Natural killer cell (primary cell): ENCODE data around the gene IBA57. TPM values are rescaled to one million over a fixed set of nuclear protein-coding genes. Genes with fewer than 3 reads are reported as not detected.

ENCODE experiments used
- ATAC-seq, 3 donors: fragments of 150-1000 bp in 2 of 3; fragments of 200-7000 bp in 1 of 3; cut with Tn5 transposase; 1 replicate in 1 of 3; 2 replicates in 2 of 3; pipeline ENCODE4 v1.10.0; 2021; ENCODE audit warnings: mild to moderate bottlenecking in 2 of 3, moderate library complexity in 2 of 3
- DNase-seq, 2 donors: peaks; one replicate each; pipeline versions ENCODE4 v3.0.0 to v3.0.0-alpha.2; 2013 to 2021; ENCODE audit warnings: mixed read lengths in 1 of 2
- H3K27ac ChIP-seq: one replicate; pipeline ENCODE4 v1.5.1; 2013; ENCODE audit warnings: mild to moderate bottlenecking, low read length
- H3K27me3 ChIP-seq: one replicate; pipeline ENCODE4 v1.6.1; 2013; ENCODE audit warnings: low read length; ENCODE audit not compliant: control insufficient read depth, insufficient read depth
- H3K36me3 ChIP-seq: one replicate; pipeline ENCODE4 v1.6.1; 2013; ENCODE audit warnings: low read length; ENCODE audit not compliant: control insufficient read depth, insufficient read depth
- H3K4me1 ChIP-seq: one replicate; pipeline ENCODE4 v1.6.1; 2013; ENCODE audit warnings: low read length; ENCODE audit not compliant: control insufficient read depth, insufficient read depth
- H3K4me3 ChIP-seq: one replicate; pipeline ENCODE4 v1.5.1; 2013; ENCODE audit warnings: low read length
- H3K9me3 ChIP-seq: one replicate; pipeline ENCODE4 v1.6.1; 2013; ENCODE audit warnings: low read length; ENCODE audit not compliant: control insufficient read depth, insufficient read depth
- H3K27ac Mint-ChIP-seq, 2 donors: one replicate each; pipeline ENCODE4 v1.8.0; 2022; ENCODE audit warnings: mild to moderate bottlenecking in 2 of 2, mixed read lengths in 2 of 2, moderate library complexity in 1 of 2
- H3K27me3 Mint-ChIP-seq, 2 donors: one replicate each; pipeline ENCODE4 v1.8.0; 2022; ENCODE audit warnings: low read depth in 2 of 2, mixed read lengths in 2 of 2
- H3K36me3 Mint-ChIP-seq: one replicate; pipeline ENCODE4 v1.8.0; 2022; ENCODE audit warnings: mixed read lengths
- H3K4me1 Mint-ChIP-seq, 2 donors: one replicate each; pipeline ENCODE4 v1.8.0; 2022; ENCODE audit warnings: mixed read lengths in 2 of 2
- H3K4me3 Mint-ChIP-seq: one replicate; pipeline ENCODE4 v1.8.0; 2022; ENCODE audit warnings: mild to moderate bottlenecking, moderate library complexity, mixed read lengths
- H3K9me3 Mint-ChIP-seq, 2 donors: one replicate each; pipeline ENCODE4 v1.8.0; 2022; ENCODE audit warnings: mixed read lengths in 2 of 2
- CTCF ChIP-seq: fragments of 200-600 bp; IDR thresholded peaks from one replicate; pipeline ENCODE4 v1.8.0; 2022; ENCODE audit warnings: antibody characterized with exemption
- WGBS: methylation state at CpG from one replicate; pipeline ENCODE4 v1.1.7; 2013; ENCODE audit warnings: missing lambda C conversion rate; ENCODE audit not compliant: insufficient coverage; 5-methylcytosine and 5-hydroxymethylcytosine counted together
- intact Hi-C: fragments of 100-400 bp; cut with micrococcal nuclease; formaldehyde crosslinking; loops from one replicate; pipeline ENCODE4 v1.14.2; 2022
- total RNA-seq, 4 donors: library from RNA; stranded (reverse); fragments of 120-200 nt in 1 of 4; gene quantifications; one replicate each; pipeline versions ENCODE4 v1.2.3 to v1.2.4, GENCODE V29; 2013 to 2022

Gene IBA57
- total RNA-seq, 3 donors from 2014 or later (not counting 1 experiment from before 2014, with no cell fraction given), result 13.3 to 14.1 (median 13.8) TPM

- Histone ChIP-seq H3K4me3 (no peak overlapping the region), H3K36me3 (no peaks in the 10 kb centered on the region), H3K27ac (no peak overlapping the region), H3K27me3 (no peaks in the 10 kb centered on the region), H3K4me1 (no peaks in the 10 kb centered on the region), H3K9me3 (no peaks in the 10 kb centered on the region)
- DNase-seq (no peak), ATAC-seq (no peak)
- no peak overlapping the region for H3K27ac Mint-ChIP-seq
- intact Hi-C loops, result no loop called here
- TF ChIP-seq CTCF, result no peak
- no peaks in the 10 kb centered on the region for H3K4me1 Mint-ChIP-seq
- peaks cover 14% of the 10 kb centered on the region for H3K36me3 Mint-ChIP-seq
- H3K4me3 Mint-ChIP-seq, result no peak overlapping the region
- 100% methylated on average over 1 of the region's 2 CpGs for WGBS
- H3K27me3 Mint-ChIP-seq, result no peaks in the 10 kb centered on the region
- H3K9me3 Mint-ChIP-seq, result no peaks in the 10 kb centered on the region
These were observed 65.6 kb downstream of the IBA57 start for GRCh38 chr1:228231189-228231588.

Other genes with a start within 250 kb of the IBA57 start
- not detected for gene WNT9A, start 217.9 kb upstream of the IBA57 start, total RNA-seq
- not detected for gene WNT3A, start 158.8 kb upstream of the IBA57 start, total RNA-seq
- 100 to 1,000 TPM; 368 to 427 (median 424) TPM for gene ARF1, start 83.1 kb upstream of the IBA57 start, total RNA-seq
- 10 to 100 TPM; 18.9 to 21.6 (median 19.6) TPM for gene C1orf35, start 62.5 kb upstream of the IBA57 start, total RNA-seq
- 10 to 100 TPM; 50.0 to 70.6 (median 64.1) TPM for gene MRPL55, start 56.5 kb upstream of the IBA57 start, total RNA-seq
- 100 to 1,000 TPM; 292 to 313 (median 308) TPM for gene GUK1, start 25.5 kb upstream of the IBA57 start, total RNA-seq
- 1 to 10 TPM; 1.0 to 2.2 (median 1.7) TPM for gene GJC2, start 15.9 kb upstream of the IBA57 start, total RNA-seq
- gene OBSCN, start 42.2 kb downstream of the IBA57 start, total RNA-seq, result 10 to 100 TPM in 2 of 3 donors, 1 to 10 TPM in 1; 9.6 to 30.0 (median 14.3) TPM
- gene TRIM11, start 241.0 kb downstream of the IBA57 start, total RNA-seq, result 10 to 100 TPM; 65.1 to 91.4 (median 83.2) TPM